KMS-11 (cell line): Measurements from ENCODE around the gene RNFT2.

Source experiments
- H2AFZ ChIP-seq: fragments of 200-600 bp; sonication (generic); 2 replicates; pipeline ENCODE4 v1.6.1; 2016; ENCODE audit warnings: antibody characterized with exemption, mixed run types, low read depth
- H3K27ac ChIP-seq: fragments of 200-600 bp; sonication (generic); 2 replicates; pipeline ENCODE4 v1.6.1; 2016; ENCODE audit warnings: mild to moderate bottlenecking, mixed run types
- H3K27me3 ChIP-seq: fragments of 200-600 bp; sonication (generic); 2 replicates; pipeline ENCODE4 v1.6.1; 2017; ENCODE audit warnings: mild to moderate bottlenecking, low read depth, mixed run types, moderate library complexity; ENCODE audit not compliant: insufficient read depth
- H3K36me3 ChIP-seq: fragments of 200-600 bp; sonication (generic); 2 replicates; pipeline ENCODE4 v1.6.1; 2017; ENCODE audit warnings: mild to moderate bottlenecking, mixed run types; ENCODE audit not compliant: insufficient read depth
- H3K4me1 ChIP-seq: fragments of 200-600 bp; sonication (generic); 2 replicates; pipeline ENCODE4 v1.6.1; 2016; ENCODE audit warnings: mild to moderate bottlenecking, low read depth, mixed run types; ENCODE audit not compliant: poor library complexity, severe bottlenecking
- H3K4me2 ChIP-seq: fragments of 200-600 bp; sonication (generic); 2 replicates; pipeline ENCODE4 v1.7.0; 2016; ENCODE audit warnings: mild to moderate bottlenecking, mixed run types
- H3K4me3 ChIP-seq: fragments of 200-600 bp; sonication (generic); IDR thresholded peaks from 2 replicates; pipeline ENCODE4 v1.6.1; 2017; ENCODE audit warnings: low read depth, low read length, mixed read lengths; ENCODE audit not compliant: insufficient read depth
- H3K79me2 ChIP-seq: fragments of 200-600 bp; sonication (generic); 2 replicates; pipeline ENCODE4 v1.6.1; 2016; ENCODE audit warnings: low read depth, mixed run types; ENCODE audit not compliant: insufficient read depth
- H3K9ac ChIP-seq: fragments of 200-600 bp; sonication (generic); 2 replicates; pipeline ENCODE4 v1.6.1; 2016; ENCODE audit warnings: mild to moderate bottlenecking, mixed run types
- H4K20me1 ChIP-seq: fragments of 200-600 bp; sonication (generic); 2 replicates; pipeline ENCODE4 v1.6.1; 2016; ENCODE audit warnings: mild to moderate bottlenecking, mixed run types; ENCODE audit not compliant: insufficient read depth
- TF ChIP-seq, protein P1 (sequence below): fragments of 200-600 bp; sonication (generic); conservative IDR thresholded peaks from 2 replicates; pipeline ENCODE4 v1.6.1; 2017; ENCODE audit warnings: low read depth, mild to moderate bottlenecking, antibody characterized with exemption, low read length, moderate library complexity, mixed read lengths

RNFT2 gene

DNA sequence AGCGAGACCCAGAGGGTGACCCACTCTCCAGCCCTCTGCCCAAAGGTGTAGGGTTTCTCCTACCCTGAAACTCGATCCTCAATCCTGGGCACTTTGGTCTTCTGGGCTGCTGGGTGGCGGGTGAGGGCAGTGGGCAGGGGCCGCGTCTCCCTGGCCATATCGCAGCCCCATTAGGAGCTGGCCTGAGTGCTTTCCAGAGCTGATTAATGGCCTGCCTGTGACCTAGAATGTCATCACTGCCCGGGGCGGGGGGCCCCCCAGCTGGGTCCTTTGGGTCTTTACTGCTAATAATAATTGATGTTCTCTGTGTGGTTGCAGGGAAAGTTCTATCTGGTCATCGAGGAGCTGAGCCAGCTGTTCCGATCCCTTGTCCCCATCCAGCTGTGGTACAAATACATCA is 95.4 kb downstream of the RNFT2 start:
- H3K4me2 ChIP-seq = no peak overlapping the region
- H3K4me1 ChIP-seq = no peaks in the 10 kb centered on the region
- no peaks in the 10 kb centered on the region for H3K27me3 ChIP-seq
- H3K79me2 ChIP-seq = no peaks in the 10 kb centered on the region
- no peaks in the 10 kb centered on the region for H3K36me3 ChIP-seq
- H3K4me3 ChIP-seq = no peak overlapping the region
- TF ChIP-seq, protein P1, sequence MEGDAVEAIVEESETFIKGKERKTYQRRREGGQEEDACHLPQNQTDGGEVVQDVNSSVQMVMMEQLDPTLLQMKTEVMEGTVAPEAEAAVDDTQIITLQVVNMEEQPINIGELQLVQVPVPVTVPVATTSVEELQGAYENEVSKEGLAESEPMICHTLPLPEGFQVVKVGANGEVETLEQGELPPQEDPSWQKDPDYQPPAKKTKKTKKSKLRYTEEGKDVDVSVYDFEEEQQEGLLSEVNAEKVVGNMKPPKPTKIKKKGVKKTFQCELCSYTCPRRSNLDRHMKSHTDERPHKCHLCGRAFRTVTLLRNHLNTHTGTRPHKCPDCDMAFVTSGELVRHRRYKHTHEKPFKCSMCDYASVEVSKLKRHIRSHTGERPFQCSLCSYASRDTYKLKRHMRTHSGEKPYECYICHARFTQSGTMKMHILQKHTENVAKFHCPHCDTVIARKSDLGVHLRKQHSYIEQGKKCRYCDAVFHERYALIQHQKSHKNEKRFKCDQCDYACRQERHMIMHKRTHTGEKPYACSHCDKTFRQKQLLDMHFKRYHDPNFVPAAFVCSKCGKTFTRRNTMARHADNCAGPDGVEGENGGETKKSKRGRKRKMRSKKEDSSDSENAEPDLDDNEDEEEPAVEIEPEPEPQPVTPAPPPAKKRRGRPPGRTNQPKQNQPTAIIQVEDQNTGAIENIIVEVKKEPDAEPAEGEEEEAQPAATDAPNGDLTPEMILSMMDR = no peak
- no peaks in the 10 kb centered on the region for H4K20me1 ChIP-seq
- no peak overlapping the region for H3K9ac ChIP-seq
- H3K27ac ChIP-seq = no peak overlapping the region
- no peak overlapping the region for H2AFZ ChIP-seq

DNA sequence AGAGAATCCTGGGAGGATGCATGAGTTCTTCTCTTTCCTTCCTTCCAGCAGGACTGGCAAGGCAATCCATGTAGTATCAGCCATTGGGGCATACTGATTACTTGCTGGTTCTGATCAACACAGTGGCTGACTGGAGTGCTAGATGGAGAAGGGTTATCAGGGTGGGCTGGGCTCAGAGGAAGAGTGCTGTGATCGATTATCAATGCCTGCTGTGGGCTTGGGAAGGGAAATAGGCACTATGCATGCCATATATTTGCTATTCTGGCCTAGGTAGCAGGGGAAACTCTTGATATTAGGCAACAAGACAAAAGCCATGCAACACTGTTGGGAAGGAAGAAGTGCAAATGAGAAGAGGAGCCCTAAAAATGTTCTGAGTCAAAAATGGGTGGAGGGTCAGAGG is 97.4 kb downstream of the RNFT2 start:
- no peak overlapping the region for H3K27ac ChIP-seq
- no peak overlapping the region for H3K4me2 ChIP-seq
- H3K36me3 ChIP-seq = no peaks in the 10 kb centered on the region
- H4K20me1 ChIP-seq = no peaks in the 10 kb centered on the region
- no peak overlapping the region for H2AFZ ChIP-seq
- no peaks in the 10 kb centered on the region for H3K27me3 ChIP-seq
- H3K79me2 ChIP-seq = no peaks in the 10 kb centered on the region
- no peaks in the 10 kb centered on the region for H3K4me1 ChIP-seq
- H3K9ac ChIP-seq = no peak overlapping the region
- TF ChIP-seq, protein P1 = no peak
- no peak overlapping the region for H3K4me3 ChIP-seq

DNA sequence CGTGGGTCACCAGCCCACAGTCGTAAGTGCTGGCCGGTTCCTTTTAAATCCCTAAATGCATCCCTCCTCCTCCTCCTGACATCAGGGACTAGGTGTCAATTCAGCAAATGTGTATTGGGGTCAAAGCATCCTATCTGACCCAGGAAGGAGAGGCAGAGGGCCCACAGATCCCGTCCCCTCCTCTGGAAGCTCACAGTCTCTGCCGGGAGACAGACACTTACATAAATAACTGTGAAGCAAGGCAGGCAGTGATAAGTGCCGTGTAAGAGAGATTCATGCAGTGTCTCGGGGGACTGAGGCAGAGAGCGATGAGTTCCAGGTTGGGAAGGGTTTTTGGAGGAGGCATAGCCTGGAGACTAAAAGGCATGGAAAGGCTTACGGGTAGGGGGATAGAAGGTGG is 99.0 kb downstream of the RNFT2 start:
- H3K4me3 ChIP-seq = no peak overlapping the region
- H4K20me1 ChIP-seq = no peaks in the 10 kb centered on the region
- no peaks in the 10 kb centered on the region for H3K36me3 ChIP-seq
- no peaks in the 10 kb centered on the region for H3K79me2 ChIP-seq
- H3K9ac ChIP-seq = no peak overlapping the region
- no peak overlapping the region for H2AFZ ChIP-seq
- H3K4me2 ChIP-seq = no peak overlapping the region
- TF ChIP-seq, protein P1 = no peak
- no peaks in the 10 kb centered on the region for H3K27me3 ChIP-seq
- no peak overlapping the region for H3K27ac ChIP-seq
- no peaks in the 10 kb centered on the region for H3K4me1 ChIP-seq

DNA sequence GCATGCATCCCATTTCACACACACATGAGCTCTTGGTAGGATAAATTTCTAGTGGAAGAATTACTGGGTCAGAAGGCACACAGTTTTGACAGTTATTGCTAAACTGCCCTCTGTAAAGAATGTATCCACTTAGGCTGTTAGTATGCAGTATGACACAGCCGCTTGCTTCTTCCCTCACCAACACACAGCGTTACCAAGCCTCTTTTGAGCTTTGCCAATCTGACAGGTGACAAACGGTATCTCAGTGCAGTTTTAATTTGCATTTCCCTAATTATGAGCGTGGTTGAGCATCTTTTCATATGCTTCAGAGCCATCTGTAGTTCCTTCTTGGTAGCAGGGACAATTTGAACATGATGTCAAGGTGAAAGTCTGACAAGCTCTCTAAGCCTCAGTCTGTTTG is 100.2 kb downstream of the RNFT2 start:
- Histone ChIP-seq H3K4me1 (no peaks in the 10 kb centered on the region), H3K4me2 (no peak overlapping the region), H3K9ac (no peak overlapping the region), H3K27me3 (no peaks in the 10 kb centered on the region), H4K20me1 (no peaks in the 10 kb centered on the region), H3K4me3 (no peak overlapping the region), H3K27ac (no peak overlapping the region), H3K79me2 (no peaks in the 10 kb centered on the region), H3K36me3 (no peaks in the 10 kb centered on the region), H2AFZ (no peak overlapping the region)
- TF ChIP-seq, protein P1 = no peak
